Measurements from ENCODE around the gene NPBWR2.

- TF ChIP-seq, protein P1, sequence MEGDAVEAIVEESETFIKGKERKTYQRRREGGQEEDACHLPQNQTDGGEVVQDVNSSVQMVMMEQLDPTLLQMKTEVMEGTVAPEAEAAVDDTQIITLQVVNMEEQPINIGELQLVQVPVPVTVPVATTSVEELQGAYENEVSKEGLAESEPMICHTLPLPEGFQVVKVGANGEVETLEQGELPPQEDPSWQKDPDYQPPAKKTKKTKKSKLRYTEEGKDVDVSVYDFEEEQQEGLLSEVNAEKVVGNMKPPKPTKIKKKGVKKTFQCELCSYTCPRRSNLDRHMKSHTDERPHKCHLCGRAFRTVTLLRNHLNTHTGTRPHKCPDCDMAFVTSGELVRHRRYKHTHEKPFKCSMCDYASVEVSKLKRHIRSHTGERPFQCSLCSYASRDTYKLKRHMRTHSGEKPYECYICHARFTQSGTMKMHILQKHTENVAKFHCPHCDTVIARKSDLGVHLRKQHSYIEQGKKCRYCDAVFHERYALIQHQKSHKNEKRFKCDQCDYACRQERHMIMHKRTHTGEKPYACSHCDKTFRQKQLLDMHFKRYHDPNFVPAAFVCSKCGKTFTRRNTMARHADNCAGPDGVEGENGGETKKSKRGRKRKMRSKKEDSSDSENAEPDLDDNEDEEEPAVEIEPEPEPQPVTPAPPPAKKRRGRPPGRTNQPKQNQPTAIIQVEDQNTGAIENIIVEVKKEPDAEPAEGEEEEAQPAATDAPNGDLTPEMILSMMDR (IDR thresholded peaks at IDR 0.05), result no peak
- TF ChIP-seq EZH2phosphoT487 (IDR thresholded peaks at IDR 0.05), result no peak
Measured at GRCh38 chr20:64095927-64096326, 11.4 kb downstream of the NPBWR2 start.
